Amygdala (tissue), 56 donors: ENCODE results near the gene NWD2.
A peak's percentile ranks its signal among the peaks of the same experiment; 100 is the strongest.

Source experiments
- DNase-seq, 56 donors: peaks; one replicate each; lab custom pipeline; 2025; lab: John Stamatoyannopoulos, UW

The NWD2 gene

DNA sequence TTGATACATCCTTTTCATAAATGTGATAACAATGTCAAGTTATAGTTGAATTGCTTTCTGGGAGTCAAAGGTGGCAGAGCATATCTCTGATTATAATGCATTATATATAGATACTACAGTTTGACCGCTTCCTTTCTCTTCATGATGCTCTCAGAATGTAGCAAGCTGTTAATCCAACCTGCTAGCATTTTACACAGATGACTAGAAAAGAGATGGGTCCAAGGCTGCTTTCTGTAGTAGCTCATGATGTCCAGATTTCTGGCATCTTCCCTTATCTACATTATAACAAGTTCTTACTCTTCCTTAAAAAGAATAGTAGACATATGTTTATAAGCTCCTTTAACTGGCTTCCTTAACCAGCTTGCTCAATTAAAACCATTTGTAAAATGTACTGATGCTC is 192.0 kb downstream of the NWD2 start:
- DNase-seq, result no peak

DNA sequence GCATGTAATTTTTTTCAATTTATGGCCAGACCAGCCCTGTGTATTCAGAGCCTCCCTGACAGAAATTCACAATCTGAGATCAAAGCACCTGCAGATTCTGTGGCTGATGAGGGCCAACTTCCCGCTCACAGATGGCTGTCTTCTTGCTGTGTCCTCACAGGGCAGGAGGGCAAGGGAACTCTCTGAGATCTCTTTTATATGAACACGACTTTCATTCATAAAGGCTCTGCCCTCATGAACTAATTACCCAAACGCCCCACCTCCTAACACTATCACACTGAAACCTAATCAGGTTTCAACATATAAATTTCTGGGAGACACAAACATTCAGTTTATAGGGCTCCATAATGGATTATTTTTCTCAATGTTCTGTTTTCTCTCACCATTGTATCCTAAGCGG is 192.6 kb downstream of the NWD2 start:
- no peak for DNase-seq

DNA sequence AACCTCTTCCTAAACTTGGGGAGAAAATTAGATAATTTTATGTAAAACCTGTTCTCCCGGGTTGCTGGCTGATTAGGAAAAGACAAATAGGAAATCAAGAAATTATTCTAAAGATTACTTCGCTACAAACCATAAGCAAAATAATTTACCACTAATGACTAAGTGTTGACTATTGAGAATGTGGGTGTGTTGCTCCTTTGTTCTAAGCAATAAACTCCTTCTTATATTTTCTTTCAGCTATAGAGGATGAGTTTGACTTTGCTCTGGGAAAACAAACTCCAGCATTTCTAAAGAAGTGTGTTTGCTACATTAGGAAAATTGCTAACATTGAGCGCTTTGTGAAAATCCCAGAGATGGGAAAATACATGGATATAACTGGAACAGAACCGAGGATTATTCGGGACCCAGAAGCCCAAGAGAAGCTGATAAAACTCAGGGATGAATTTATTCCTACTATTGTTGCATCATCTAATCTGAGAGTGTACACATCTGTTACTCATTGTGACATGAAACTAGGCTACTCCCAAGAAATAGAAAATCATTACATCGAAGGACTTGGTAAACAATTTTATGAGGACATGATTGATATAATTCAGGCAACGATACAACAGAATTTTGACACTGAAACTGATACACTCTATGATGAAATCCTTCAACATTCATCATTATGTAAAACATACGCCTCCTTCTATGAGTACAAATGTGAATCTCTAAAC is 194.2 kb downstream of the NWD2 start:
- DNase-seq, result no peak

- no peak for DNase-seq
These were observed 195.4 kb downstream of the NWD2 start for GRCh38 chr4:37439809-37440474.

DNA sequence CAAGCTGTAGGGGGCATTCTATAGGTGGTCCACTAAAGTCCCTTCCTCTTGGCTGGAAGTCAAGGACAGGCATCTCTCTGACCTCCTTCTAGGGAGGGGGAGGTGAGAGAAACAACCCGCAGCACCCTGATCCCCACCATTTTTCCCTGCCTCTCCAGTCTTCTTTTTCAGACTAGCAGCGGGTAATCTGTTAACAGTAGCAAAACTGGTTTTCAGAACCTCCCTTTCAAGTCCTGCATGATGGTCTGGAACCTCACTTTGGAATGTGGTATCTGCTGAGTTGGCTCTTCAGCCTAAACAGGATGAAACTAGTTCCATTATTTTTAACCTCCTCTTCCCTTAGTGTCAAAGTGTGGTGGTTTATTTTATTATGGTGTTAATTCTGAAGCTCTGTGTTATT is 196.0 kb downstream of the NWD2 start:
- no peak for DNase-seq

DNA sequence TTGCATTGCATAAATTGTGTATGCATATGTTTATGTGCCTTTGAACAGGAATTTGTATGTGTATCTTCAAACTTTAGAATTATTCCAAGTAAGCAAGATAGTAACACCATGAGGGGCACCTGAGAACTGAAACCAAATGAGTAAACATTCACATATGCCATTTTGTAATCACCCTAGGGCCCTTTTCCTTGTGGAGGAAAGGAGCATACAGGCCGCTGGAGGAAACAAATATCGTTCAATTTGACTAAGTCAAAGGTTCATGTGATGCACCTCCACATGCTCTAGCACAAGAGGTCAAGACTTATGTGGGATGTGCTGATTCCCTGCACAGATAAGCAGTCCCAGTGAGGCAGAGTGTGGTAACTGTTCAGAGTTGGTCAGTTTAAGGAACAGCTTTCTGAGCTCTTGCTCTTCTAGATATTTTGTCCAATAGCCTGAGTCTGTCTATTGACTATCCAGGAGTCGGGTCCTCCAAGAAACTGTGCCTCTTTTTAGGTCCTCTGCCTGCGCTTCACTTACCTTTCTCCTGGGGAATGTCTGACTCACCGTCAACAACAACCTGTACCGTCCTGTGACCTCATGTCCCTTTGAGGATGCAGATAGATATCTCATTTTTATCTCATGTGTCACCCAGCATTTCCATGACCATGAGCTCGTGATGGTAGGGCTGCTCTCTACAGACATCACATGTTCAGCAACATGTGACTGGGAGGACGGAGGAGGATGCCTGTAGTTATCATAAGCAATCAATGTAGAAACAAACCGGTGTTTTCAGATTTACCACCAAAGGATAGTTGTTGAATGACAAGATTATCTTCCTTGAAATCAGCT is 196.9 kb downstream of the NWD2 start:
- no peak for DNase-seq

- DNase-seq, result no peak
These were observed 197.4 kb downstream of the NWD2 start for GRCh38 chr4:37442062-37442323.

- no peak for DNase-seq
These were observed 198.6 kb downstream of the NWD2 start for GRCh38 chr4:37443137-37443536.

DNA sequence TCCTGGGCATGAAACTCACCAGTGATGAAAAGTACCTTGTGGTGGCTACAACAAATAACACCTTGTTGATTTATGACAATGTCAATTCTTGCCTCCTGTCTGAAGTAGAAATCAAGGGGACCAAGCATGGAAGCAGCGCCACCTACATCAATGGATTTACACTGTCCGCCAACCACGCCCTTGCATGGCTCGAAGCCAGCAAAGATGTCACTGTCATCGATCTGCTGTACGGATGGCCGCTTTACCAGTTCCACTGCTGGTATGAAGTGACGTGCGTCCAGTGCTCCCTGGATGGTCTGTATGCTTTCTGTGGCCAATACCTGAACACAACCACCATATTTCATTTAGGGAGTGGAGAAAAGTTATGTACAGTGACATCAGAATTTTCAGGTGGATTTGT is 200.5 kb downstream of the NWD2 start:
- DNase-seq, result no peak

DNA sequence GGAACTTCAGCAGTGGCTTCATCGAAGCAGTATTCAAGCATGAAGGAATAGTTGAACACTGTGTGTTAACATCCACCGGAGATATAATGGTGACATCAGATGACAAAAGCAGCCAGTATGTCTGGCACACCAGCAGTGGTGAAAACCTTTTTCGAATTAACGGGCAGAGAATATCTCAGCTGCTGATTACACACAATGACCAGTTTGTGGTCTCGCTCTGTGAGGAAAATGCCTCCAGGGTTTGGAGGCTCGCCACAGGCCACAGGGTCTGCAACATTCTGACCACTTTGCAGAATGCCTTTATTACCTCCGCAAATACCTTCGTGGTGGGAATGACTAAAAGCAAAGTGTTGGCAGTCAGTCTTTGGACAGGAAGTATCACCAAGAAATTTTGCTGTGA is 201.5 kb downstream of the NWD2 start:
- no peak for DNase-seq

DNA sequence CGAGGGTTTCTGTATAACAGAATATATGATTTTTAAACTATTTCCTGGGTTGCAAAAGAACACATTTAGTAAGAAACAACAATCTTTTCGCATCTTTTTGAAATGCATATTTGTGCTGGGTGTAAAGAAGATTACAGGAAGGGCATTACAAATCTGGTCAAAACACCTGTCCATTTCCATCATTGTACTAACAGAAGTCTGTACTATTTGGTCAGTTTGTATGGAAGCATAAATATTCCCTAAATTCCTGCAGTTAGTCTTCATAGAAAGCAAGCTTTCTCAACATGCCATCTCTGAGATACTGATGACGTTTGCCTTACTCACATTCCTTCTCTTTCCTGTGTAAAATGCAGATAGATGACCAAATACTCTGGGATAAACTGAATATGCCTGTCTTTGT is 203.3 kb downstream of the NWD2 start:
- no peak for DNase-seq

DNA sequence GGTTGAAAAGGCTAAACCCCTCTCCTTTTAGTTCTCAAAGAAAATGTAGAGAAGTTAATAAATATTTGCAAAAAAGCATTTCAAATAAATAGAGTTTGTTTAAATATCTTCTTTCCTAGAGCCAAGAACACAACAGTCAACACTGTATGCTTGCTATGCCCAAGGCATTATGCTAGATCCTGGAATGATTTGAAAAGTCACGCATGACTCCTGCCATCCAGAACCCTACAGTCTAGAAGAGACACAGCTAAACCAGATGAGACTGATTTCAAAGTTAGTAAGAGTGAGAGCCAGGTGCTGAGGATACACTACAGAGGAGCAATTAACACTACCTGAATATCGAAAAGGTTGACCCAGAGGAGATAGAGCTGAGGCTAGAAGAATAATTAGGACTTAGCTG is 205.8 kb downstream of the NWD2 start:
- no peak for DNase-seq

- DNase-seq, result no peak
These were observed 206.4 kb downstream of the NWD2 start for GRCh38 chr4:37450911-37451310.

DNA sequence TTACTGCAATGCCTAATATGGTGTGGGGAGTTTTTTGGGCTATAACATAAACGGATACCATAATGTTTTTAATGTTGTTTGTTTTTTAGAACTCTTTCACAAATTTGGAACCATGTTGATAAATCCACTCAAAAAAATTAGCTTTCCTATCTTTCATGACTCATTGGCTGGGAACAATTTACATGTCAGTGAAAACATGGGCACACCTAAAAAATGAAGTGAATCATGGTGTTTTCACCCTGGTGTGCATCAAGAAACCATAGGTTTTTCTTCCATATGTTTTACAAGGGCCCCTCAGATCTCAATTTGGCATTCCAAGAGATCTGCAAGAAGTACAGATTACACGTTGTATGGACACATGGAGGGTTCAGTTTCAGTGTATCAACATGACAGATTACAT is 207.1 kb downstream of the NWD2 start:
- DNase-seq, result no peak

DNA sequence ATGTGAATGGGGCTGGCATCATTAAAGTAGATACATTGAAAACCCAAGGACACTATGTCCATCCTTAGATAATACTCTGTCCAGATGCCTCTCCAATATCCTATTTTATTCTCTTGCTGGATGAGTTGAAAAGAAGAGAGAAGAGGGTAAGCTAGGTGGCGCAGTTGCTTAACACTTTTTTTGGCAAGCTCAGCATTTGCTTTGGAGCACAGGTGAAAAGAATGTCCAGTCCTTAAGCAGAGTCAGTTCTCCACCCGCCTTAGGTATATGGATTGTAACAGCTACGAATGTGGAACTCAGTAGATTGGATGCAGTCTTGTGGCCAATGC is 208.4 kb downstream of the NWD2 start:
- peak in 36 of 56 donors; percentile 3 to 69 (median 28) for DNase-seq

- peak in 51 of 56 donors; percentile 8 to 80 (median 50) for DNase-seq
These were observed 208.9 kb downstream of the NWD2 start for GRCh38 chr4:37453281-37453998.

- DNase-seq, result peak in 1 of 56 donors; percentile 2
These were observed 209.7 kb downstream of the NWD2 start for GRCh38 chr4:37453999-37454800.

DNA sequence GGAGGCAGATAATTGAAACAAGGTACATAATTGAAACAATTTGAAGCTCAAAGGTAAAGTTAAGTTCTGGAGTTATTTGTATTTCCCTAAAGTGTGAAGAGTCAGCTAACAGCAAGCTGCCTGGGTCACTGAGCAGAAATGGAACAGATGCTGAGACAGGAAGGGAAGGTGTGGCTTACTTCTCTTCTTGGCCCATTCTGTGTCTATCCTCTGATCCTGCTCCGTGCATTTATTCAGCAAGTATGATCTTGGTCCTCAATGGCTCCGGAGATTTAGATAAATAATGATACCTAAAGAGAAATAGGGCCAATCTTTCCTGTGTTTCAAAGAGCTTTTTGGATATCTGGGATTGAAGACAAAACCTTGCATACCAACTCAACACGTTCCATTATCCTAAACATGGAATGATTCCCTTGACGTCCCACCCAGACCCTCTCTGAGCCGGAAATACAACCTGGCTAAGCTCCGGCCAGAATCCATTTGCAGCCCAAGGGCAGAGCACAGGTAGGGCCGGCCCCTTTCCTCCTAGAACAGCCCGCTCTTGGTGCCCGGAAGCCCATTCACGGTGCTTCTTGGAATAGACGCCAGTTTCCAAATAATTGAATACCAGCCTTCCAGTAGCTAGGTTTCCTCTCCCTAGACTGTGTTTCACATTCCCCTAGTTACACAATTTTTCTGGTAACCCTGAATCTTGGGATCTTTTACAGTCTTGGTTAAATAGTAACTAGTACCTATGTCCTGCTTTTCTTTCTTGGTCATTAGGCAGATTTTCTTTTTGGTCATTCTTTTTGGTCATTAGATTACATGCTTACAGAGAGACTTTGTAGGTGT is 211.0 kb downstream of the NWD2 start:
- peak in 1 of 56 donors; percentile 6 for DNase-seq

- no peak for DNase-seq
These were observed 217.3 kb downstream of the NWD2 start for GRCh38 chr4:37461801-37462200.
